NCI-H1092 treated with DMSO at 0.1 percent for 48 hours (cell line): ENCODE data around the gene FEM1B.

Experiments
- DNase-seq: peaks from one replicate; lab custom pipeline; 2025; lab: John Stamatoyannopoulos, UW

Gene FEM1B

DNA sequence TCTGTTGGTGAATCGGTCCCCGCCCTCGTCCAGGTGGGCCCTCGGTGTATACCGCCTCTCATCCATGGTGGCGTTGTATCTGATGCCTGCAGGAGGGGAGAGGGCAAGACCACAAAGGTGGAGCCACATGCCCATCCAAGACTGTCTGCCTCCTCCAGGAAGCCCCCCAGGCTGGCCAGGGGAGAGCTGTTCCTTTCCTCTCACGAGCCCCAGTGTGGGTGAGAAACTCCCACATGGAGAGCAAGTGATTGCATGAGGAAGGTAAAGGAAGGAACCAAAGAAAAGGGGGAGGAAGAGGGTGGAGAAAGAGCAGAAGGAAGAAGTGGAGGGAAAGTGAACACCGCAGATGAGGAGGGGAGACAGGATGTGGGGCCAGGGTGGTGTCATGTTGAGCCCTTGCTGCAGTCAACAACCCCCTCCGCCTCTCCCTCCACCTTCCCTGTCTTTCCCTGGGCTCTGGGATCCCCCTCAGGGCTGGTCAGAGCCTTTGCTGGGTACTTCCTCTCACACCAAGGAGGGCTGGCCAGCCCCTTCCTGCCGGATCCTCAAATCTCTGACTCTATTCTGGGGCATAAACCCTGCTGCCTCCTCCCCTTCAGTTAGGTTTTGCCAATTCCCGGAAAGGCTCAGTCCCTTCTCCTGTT is 49.3 kb downstream of the FEM1B start:
- no peak for DNase-seq

DNA sequence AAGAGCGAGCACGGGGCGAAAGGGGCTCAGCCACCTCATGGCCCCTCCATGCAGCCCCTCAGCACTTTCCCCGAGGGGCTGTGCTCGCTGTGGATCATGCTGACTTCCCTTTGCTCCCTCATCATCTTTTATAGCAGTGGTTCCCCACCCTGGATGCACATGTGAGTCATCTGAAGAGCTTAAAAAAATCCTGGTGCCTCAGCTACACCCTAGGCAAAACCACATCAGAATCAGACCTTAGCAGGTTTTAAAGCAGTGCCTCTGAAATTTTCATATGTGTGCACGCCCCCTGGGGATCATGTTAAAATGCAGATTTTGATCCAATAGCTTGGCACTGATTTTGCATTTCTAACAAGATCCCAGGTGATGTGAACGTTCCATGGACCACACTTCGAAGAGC is 50.9 kb downstream of the FEM1B start:
- DNase-seq: no peak

DNA sequence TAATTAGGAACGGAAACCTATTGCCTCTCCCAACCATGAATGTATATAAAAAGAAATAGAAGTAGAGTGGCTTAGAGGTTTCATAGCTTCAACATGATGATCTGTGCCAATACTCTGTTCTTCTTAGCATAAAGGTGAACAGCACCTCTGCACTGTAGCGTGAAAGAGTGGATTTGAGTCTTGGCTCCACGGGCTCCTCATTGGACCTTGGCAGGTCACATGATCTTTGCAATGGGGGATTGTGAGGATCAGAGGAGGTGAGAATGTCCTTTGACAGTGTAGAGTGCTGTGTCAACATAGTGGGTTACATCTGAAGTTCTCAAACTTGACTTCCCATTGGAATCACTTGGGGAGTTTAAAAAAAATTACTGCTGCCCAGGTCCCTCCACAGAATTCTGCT is 51.4 kb downstream of the FEM1B start:
- DNase-seq: no peak

DNA sequence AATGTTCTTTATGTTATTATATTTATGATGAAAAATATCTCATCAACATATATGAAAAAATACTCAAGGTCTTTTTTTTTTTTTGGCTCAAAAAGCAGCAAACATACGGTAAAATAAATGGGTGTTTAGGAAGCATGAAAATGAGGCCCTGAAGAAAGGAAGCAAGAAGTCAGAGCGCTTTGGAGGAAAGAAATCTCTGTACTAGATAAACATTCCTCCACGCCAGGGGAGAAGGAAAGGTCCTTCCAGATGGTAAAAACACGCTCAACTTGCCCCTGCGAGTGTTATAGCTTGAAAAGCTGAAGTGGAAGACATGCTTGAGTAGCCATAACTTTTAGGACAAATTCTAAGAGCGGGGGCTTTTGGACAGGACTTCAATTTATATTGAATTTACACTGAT is 52.9 kb downstream of the FEM1B start:
- no peak for DNase-seq

DNA sequence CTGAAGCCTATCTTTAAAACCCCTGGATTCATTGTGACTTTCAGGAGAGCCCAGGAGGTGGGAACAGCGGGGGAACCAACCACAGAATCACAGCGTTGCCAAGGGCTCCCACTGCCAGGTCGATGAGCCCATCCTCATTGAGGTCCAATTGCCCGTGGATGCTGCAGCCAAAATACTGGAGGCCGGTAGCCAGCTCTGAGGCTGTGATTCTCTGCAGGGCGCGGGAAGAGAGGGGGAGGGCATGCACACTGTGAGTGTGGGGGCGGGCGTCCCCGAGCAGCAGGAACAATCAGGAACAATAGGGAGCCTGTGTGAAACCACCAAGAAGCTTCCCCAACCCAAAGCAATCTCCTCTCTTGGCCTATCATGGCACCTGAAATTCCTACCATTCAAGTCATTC is 53.4 kb downstream of the FEM1B start:
- no peak for DNase-seq

DNA sequence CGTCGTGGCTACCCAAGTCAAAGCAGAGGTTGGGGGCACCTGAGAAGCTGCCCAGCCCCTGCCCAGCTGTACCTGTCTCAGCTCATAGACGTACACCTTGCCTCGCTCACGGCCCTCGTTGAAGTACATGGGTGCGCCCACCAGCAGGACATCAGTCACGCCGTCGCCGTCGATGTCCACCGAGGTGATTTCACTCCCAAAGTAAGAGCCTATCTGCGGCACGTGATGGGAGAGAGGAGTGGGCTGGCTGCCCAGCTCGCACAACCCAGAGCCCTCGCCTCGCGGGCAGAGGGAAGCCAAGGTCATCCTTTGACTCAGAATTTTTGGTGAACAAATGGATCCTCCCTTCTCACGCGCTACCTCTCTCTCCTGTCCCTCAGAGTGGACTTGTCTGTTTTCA is 54.7 kb downstream of the FEM1B start:
- no peak for DNase-seq

DNA sequence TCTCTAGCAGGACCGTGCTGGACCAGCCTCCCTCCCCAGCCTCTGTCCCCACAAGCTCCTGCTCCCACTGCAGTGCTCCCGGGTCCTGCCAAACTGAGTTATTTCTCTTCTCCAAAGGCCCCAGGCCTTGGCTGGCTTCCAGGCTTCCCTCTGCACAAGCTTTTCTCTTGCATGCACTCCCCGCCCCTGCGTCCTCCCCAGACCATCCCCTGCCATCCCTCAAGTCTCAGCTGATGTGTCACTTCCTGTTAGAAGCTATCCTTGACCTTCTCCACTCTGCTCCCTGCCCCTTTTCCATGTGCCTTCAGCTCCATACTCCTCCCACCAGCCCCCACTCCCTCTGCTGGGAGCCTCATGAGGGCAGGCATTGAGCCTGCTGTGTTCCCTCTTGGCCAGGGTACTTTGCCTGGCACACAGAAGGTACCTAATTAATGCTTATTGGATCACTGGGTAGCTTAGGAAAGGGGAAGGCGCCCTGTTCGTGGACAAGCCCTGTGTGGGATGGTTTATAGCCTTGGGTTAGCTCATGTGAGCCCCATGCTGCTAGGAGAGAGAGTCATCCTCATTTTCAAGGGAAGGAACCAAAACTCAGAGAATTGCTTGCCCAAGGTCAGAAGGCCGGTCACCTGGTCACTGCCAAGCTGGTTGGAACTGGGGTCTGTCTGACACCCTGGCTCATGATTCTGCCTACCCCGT is 56.4 kb downstream of the FEM1B start:
- no peak for DNase-seq

DNA sequence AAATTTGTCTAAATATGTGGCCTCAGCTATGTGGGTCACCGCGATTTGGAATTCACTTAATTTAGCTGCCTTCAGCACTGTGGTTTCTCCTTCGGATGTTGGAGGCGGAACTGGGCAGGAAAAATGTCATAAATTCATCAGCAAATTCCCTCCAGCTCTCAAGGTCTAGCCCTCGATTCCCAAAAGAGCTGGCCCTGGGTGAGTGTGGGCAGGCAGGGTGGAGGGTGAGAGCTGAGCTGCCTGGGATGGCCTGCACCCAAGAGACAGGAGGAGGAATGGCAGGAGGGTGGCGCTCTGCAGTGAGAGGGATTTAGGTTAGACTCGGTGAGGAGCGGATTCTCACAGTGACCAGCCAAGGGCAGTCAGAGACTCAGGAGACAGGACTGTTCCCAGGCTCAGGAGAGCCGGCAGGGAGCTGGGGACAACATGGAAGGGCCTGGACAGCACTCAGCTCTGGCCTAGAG is 57.1 kb downstream of the FEM1B start:
- no peak for DNase-seq

DNA sequence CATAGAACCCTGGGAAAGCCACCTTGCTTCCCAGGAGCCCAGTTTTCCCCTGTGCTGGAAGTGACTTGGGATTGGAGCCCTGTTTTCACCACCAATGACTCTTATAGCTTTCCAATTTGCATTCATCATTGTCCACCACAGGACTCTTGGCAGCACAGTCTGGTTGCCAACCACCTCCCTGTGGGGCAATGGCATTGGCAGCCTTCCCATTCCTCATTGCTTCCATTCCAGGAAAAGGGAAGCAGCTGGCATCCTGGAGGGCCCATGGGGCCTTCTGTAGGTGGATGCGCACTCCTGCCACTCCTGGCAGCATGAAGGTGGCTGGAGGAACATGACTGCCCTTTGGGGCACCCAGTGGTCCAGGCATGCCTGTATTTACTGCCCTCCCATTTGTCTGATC is 57.7 kb downstream of the FEM1B start:
- DNase-seq: peak; percentile 63

DNA sequence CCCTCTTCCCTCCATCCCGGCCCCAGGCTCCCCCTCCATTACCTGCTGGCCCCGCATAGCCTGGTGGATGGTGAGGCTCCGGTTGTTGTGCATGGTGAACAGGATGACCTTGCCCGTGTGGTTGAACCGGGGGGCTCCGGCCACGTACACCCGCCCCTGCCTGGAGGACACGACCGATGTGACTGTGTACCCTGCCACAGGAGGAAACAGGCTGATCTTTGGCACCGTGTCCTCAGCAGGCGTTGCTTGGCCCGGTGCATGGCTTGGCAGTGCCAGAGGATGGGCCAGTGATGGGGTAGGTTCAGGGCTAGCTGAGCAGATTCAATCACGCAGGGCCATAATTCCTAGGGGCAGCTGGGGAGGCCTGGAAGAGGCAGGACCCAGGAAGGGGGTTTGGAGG is 58.1 kb downstream of the FEM1B start:
- DNase-seq: no peak

DNA sequence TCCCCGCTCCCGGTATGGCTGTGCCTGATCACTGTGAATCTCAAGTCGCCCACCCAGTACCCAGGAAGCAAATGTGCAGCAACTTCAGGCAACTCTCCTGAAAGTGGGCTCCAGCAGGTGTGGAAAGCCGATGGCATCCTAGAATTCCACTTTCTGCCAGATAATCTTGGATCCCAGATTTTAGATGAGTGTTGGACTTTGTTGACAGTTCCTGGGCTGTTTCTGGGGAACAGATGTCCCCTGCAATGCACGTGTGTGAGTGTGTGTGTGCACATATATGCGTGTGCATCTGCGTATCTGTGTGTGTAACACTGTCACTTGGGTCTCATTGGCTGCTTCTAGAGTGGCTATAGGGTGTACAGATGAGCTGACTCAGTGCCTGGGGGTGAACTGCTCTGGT is 59.0 kb downstream of the FEM1B start:
- DNase-seq: no peak

DNA sequence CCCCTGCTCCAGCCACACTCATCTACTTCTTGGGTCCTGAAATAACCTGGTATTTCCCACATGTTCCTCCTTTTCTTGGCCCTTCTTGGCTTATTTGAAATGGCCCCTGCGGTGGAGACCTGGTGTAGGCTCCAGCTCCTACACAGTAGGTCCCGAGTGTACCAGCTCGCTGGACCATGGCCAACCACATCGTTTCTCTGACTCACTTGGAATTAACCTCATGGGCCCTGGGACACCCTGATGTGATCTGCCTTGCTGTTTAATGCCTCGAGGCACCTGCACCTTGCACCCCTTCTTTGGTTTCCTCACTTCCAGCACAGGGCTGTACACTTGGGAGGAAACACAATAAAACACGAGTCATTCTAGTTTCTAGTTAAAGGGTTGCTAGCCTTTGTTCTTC is 60.3 kb downstream of the FEM1B start:
- DNase-seq: no peak

DNA sequence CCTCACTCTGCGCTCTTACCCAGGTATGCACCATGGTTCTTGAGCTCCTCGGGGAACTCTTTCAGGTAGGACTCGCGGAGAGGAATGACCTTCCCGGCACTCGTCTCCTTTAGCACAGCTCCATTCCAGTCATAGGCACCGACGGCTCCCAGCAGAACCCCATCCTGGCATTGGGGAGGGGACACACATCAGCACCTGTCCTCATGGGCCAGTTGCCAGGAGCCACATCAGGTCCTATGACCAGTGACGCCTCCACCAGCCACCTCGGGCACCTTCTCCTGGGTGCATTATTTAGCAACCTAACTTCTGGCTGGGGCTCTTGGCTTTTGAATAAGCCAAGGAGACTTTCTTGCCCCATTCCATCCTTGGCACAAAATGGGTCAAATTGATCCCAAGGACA is 61.9 kb downstream of the FEM1B start:
- no peak for DNase-seq

DNA sequence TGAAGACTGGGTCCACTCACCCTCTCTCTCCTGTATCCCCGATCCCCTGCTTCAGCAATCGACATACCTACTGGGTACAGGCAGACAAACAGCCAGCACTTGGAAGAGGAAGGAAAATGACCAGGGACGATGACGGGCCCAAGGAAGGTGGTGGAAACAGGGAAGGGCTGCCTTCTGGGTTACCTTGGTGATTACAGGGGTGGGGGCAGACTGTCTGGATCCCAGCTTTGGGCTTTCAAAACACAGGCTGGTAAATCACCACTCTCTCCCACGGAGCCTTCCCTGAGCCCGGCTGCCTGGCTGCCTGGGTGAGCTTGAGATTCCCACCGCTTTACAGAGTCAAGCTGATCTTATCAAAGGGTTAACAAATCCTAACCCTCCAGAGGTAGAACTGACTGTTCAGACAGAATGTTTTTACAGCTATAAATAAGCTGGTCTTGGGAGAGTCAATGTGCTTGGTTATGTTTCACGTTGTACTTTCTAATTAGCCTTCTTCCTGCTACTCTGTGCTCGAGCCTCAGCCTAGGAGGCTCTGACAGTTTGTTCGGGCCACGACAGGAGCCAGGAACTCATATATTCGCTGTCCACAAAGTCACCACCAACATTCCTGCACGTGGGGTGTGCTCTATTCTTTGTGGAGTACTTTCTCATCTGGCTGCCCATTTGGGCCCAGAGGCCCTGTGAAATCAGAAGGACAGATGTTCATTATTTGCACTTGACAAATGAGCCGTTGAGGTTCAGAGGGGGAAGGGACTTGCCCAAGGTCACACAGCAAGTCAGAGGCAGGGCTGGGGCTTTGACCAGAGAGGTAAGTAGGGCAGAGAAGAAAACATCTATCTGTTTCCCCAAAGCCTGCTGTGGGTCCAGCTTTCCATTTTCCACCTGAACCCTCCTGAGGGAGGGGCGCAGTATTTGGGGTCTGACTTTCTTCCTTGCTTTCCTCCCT is 63.5 kb downstream of the FEM1B start:
- no peak for DNase-seq

DNA sequence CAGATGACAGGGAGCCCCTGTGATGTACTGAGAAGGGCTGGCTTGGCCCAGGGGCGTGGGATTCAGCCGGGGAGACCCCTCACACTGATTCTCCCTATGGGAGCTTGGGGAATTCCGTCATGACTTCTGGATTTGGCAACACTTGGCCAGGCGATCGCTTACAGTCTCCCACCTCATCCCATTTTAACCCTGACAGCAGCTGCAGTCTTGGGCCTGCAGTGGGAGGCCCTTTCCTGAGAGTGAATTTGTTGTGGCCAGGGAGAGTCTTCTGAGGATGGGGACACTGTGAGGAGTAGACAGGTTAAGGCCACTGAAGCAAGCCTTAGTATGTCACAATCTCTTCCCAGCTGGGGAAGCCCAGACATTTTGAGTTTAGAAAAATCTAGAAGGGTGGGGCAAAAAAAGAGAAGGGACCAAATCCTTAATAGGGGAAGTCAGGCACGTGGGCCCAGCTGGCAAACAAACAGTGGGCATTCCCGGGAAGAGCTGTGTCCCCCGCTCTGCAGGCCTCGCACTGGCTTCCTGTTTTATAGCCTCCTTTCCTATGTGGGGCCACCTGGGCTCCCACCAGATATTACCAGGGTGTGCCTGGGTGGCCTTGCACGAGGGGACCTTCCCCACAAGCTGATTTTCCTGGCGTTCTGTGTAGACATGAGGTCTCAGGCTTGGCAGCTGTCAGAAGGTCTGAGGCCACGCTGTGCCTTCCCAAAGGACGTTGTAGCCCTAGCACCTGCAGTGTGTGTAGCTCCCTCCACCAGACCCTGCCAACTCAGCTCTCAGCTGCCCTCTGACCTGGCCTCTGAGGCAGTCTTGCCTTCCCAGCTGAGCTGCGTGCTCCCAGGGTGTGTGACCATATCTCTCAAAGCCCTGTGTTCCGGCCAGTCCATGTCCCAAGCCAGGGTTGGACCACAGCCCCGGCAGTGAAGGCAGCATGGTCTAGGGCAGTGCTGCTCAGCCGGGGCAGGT is 64.5 kb downstream of the FEM1B start:
- DNase-seq: no peak

DNA sequence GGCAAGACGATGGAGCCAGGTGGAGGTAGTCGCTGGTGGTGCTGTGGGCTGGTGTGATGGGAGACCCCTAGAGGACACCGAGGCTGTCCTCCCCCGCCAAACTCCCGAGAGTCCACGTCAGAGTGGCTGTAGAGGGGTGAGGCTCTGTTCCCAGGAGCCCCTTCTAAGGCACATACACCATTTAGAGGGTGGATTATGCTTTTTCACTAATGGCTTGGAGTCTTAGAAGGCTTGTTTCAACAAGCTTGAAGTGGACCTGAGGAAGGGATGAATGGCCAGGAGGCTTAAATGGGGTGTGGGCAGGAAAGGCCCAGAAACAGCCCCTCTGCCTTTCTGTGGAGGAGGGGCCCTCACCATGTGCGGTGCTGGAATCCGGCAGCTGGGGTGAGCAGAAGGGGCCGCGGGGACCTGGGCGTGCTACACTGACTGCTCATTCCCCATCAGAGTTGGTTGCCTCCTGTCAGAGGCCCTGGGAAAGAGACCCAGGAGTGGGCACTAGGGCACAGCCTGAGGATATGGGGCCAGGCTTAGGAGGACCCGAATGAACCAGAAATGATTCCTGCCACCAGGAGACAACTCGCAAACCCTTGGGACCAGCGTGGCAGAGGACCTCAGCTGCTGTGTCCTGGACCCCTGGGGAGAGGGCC is 66.2 kb downstream of the FEM1B start:
- no peak for DNase-seq

DNA sequence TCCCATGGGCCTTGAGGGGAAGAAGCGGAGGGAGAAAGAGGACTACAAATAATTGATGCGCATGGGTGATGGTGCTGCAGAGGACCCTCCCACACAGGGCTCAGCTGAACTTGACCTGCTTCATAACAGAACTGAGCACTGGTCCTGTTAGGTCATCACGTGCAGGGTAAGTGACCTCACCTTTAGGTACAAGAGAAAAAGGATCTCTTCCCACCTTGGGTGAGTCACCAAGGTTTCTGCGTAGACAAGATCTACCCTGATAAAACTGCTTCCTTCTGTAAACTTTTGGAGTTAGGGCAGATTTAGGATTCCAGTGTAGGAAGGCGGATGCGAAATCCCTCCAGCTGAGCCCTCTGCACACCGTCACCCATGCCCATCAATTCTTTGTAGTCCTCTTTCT is 67.1 kb downstream of the FEM1B start:
- DNase-seq: no peak
